Hepatocyte (in vitro differentiated cells): ENCODE measurements around the gene RAB43.

ENCODE experiments used
- CTCF ChIP-seq: fragments of 200-600 bp; sonication (generic); IDR thresholded peaks from 2 replicates; pipeline ENCODE4 v1.5.1; 2016; ENCODE audit warnings: antibody characterized with exemption, mild to moderate bottlenecking; ENCODE audit not compliant: poor library complexity
- EZH2 ChIP-seq: fragments of 200-600 bp; sonication (generic); IDR thresholded peaks from 2 replicates; pipeline ENCODE4 v1.6.1; 2016; ENCODE audit warnings: antibody characterized with exemption, mild to moderate bottlenecking, borderline replicate concordance
- EZH2phosphoT487 ChIP-seq: fragments of 200-600 bp; sonication (generic); IDR thresholded peaks from one replicate; pipeline ENCODE4 v1.6.1; 2018; ENCODE audit warnings: antibody characterized with exemption, mild to moderate bottlenecking, low read depth, moderate library complexity; ENCODE audit not compliant: unreplicated experiment, severe bottlenecking

GRCh38 chr3:129065016-129065719, 56.4 kb downstream of the RAB43 start:
- TF ChIP-seq CTCF (no peak), EZH2 (no peak), EZH2phosphoT487 (no peak)
